Mucosa of descending colon (tissue), 3 donors: Measurements from ENCODE around the gene GRAMD4. TPM values are rescaled to one million over a fixed set of nuclear protein-coding genes. Genes with fewer than 3 reads are reported as not detected.

Experiments
- ATAC-seq: fragments of 200-7000 bp; cut with Tn5 transposase; one replicate; pipeline ENCODE4 v1.9.1; 2020; ENCODE audit warnings: mild to moderate bottlenecking, moderate library complexity
- DNase-seq, 3 donors: peaks; one replicate each; pipeline ENCODE4 v3.0.0-alpha.2; 2020
- H3K36me3 ChIP-seq: fragments of 200-600 bp; one replicate; pipeline ENCODE4 v1.8.0; 2021; ENCODE audit warnings: low read depth, mild to moderate bottlenecking
- H3K4me1 ChIP-seq: fragments of 200-600 bp; one replicate; pipeline ENCODE4 v1.8.0; 2021; ENCODE audit warnings: low read depth, mild to moderate bottlenecking
- H3K4me3 ChIP-seq: fragments of 200-600 bp; one replicate; pipeline ENCODE4 v1.8.0; 2021; ENCODE audit warnings: mild to moderate bottlenecking
- H3K9me3 ChIP-seq: fragments of 200-600 bp; one replicate; pipeline ENCODE4 v1.8.0; 2021; ENCODE audit warnings: mild to moderate bottlenecking
- CTCF ChIP-seq: fragments of 200-600 bp; IDR thresholded peaks from one replicate; pipeline ENCODE4 v1.8.0; 2022; ENCODE audit warnings: antibody characterized with exemption, mild to moderate bottlenecking
- intact Hi-C, 2 donors: fragments of 100-400 bp; cut with DNase I in 1 of 2; cut with micrococcal nuclease in 1 of 2; formaldehyde crosslinking; loops; one replicate each; pipeline versions ENCODE4 v1.11.0 to v1.11.1; 2022; cut with DNase I, micrococcal nuclease
- total RNA-seq, 3 donors: library from RNA; stranded (reverse); fragmentation: NEBNext Ultra II Directional in 2 of 3; extraction: Animal tissue kit (Norgen Biotek cat#: 25700) in 2 of 3; gene quantifications; one replicate each; pipeline versions ENCODE4 v1.2.1 to v1.2.4, GENCODE V29; 2021 to 2023
- donor health status: DM: no; HTN: no; CAD: no; lungs with moderate emphysema.
- donor health status: DM: no; HTN: no; CAD: no.
- donor health status: DM: no; HTN: yes; CAD: no.

Gene GRAMD4
- total RNA-seq, 3 donors from 2014 or later: 114 to 203 (median 197) TPM

- no peaks in the 10 kb centered on the region for H3K9me3 ChIP-seq
- DNase-seq (peak in 2 of 3 donors; percentile 26 to 44), ATAC-seq (no peak)
- peaks cover 43% of the 10 kb centered on the region for H3K4me1 ChIP-seq
- intact Hi-C loops: no loop called here
- no peak for TF ChIP-seq CTCF
- no peak overlapping the region for H3K4me3 ChIP-seq
- no peaks in the 10 kb centered on the region for H3K36me3 ChIP-seq
Observed at GRCh38 chr22:46589141-46589748, 30.9 kb upstream of the GRAMD4 start.

- Histone ChIP-seq H3K4me1 (peaks cover 38% of the 10 kb centered on the region), H3K36me3 (no peaks in the 10 kb centered on the region), H3K9me3 (no peaks in the 10 kb centered on the region), H3K4me3 (no peak overlapping the region)
- intact Hi-C loops: no loop called here
- DNase-seq: peak in 2 of 3 donors; percentile 31 to 57
- TF ChIP-seq CTCF: no peak
- no peak for ATAC-seq
Observed at GRCh38 chr22:46589871-46590271, 30.3 kb upstream of the GRAMD4 start.

GRCh38 chr22:46590334-46590733 is 29.9 kb upstream of the GRAMD4 start:
- H3K9me3 ChIP-seq: no peaks in the 10 kb centered on the region
- H3K36me3 ChIP-seq: no peaks in the 10 kb centered on the region
- intact Hi-C loops: no loop called here
- H3K4me3 ChIP-seq: no peak overlapping the region
- H3K4me1 ChIP-seq: peaks cover 35% of the 10 kb centered on the region
- ATAC-seq: no peak
- DNase-seq: peak in 2 of 3 donors; percentile 36 to 54
- TF ChIP-seq CTCF: no peak

- no peak overlapping the region for H3K4me3 ChIP-seq
- intact Hi-C loops: no loop called here
- no peak for TF ChIP-seq CTCF
- DNase-seq (peak in 1 of 3 donors; percentile 43), ATAC-seq (no peak)
- H3K9me3 ChIP-seq: no peaks in the 10 kb centered on the region
- peaks cover 37% of the 10 kb centered on the region for H3K4me1 ChIP-seq
- no peaks in the 10 kb centered on the region for H3K36me3 ChIP-seq
Observed at GRCh38 chr22:46591930-46592329, 28.3 kb upstream of the GRAMD4 start.

DNA sequence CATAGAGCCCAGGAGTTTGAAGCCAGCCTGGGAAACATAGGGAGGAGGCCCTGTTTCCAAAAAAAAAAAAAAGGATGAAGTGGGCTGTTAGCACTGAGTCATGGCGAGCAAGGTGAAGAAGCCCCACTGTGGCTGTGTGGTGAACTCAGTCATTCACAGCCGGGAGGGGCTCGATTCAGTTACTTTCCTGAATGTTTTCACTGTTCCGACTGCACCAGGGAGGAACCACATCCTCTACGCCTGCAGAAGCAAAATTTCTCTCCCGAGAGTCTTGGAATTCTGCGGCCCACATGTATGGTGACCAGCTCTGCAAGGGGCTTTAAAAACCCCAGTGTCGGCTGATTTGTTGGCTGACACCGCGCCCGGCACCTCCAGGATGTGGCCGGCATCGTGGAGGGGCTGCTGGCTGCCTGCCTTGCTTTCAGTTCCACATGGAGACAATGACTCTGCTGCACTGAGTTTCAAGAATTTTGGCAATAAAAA is 27.8 kb upstream of the GRAMD4 start:
- TF ChIP-seq CTCF: no peak
- DNase-seq (peak; percentile 63 to 80 (median 65)), ATAC-seq (peak; percentile 11)
- H3K4me1 ChIP-seq: peaks cover 37% of the 10 kb centered on the region
- no peak overlapping the region for H3K4me3 ChIP-seq
- H3K36me3 ChIP-seq: no peaks in the 10 kb centered on the region
- intact Hi-C loops: no loop called here
- no peaks in the 10 kb centered on the region for H3K9me3 ChIP-seq
